GM23248 (cell line): ENCODE measurements around the gene FBXO47. TPM values are rescaled to one million over a fixed set of nuclear protein-coding genes. Genes with fewer than 3 reads are reported as not detected.

ENCODE experiments used
- DNase-seq: peaks from one replicate; pipeline ENCODE4 v3.0.0-alpha.2; 2015
- H2AFZ ChIP-seq: fragments of 200-600 bp; sonication (generic); 2 replicates; pipeline ENCODE4 v1.6.1; 2016; ENCODE audit warnings: antibody characterized with exemption
- H3F3A ChIP-seq: fragments of 200-600 bp; sonication (generic); 2 replicates; pipeline ENCODE4 v1.6.1; 2016; ENCODE audit warnings: mild to moderate bottlenecking, antibody characterized with exemption, mixed run types; ENCODE audit not compliant: insufficient read depth
- H3K27ac ChIP-seq: fragments of 200-600 bp; sonication (generic); 2 replicates; pipeline ENCODE4 v1.5.1; 2016; ENCODE audit warnings: mild to moderate bottlenecking
- H3K27me3 ChIP-seq: fragments of 200-600 bp; sonication (generic); replicated peaks from 2 replicates; pipeline ENCODE4 v1.6.1; 2016; ENCODE audit warnings: mild to moderate bottlenecking; ENCODE audit not compliant: insufficient read depth
- H3K36me3 ChIP-seq: fragments of 200-600 bp; sonication (generic); 2 replicates; pipeline ENCODE4 v1.6.1; 2016; ENCODE audit warnings: low read depth, mild to moderate bottlenecking
- H3K4me1 ChIP-seq: fragments of 200-600 bp; sonication (generic); 2 replicates; pipeline ENCODE4 v1.6.1; 2016; ENCODE audit warnings: mild to moderate bottlenecking; ENCODE audit not compliant: insufficient read depth
- H3K4me2 ChIP-seq: fragments of 200-600 bp; sonication (generic); one replicate; pipeline ENCODE4 v1.6.1; 2016; ENCODE audit warnings: mild to moderate bottlenecking; ENCODE audit not compliant: unreplicated experiment
- H3K4me3 ChIP-seq: fragments of 200-600 bp; sonication (generic); 2 replicates; pipeline ENCODE4 v1.5.1; 2016; ENCODE audit warnings: mild to moderate bottlenecking
- H3K79me2 ChIP-seq: fragments of 200-600 bp; sonication (generic); 2 replicates; pipeline ENCODE4 v1.6.1; 2016; ENCODE audit warnings: mild to moderate bottlenecking; ENCODE audit not compliant: insufficient read depth
- H3K9ac ChIP-seq: fragments of 200-600 bp; sonication (generic); 2 replicates; pipeline ENCODE4 v1.6.1; 2016; ENCODE audit warnings: mild to moderate bottlenecking
- H3K9me2 ChIP-seq: fragments of 200-600 bp; sonication (generic); 2 replicates; pipeline ENCODE4 v1.6.1; 2016; ENCODE audit warnings: mixed run types, mild to moderate bottlenecking, moderate library complexity; ENCODE audit not compliant: insufficient read depth
- H3K9me3 ChIP-seq: fragments of 200-600 bp; sonication (generic); one replicate; pipeline ENCODE4 v1.6.1; 2017; ENCODE audit warnings: low read depth
- H4K20me1 ChIP-seq: fragments of 200-600 bp; sonication (generic); 2 replicates; pipeline ENCODE4 v1.6.0; 2016; ENCODE audit not compliant: insufficient read depth
- EZH2 ChIP-seq: fragments of 200-600 bp; sonication (generic); IDR thresholded peaks from 2 replicates; pipeline ENCODE4 v1.6.1; 2018; ENCODE audit warnings: antibody characterized with exemption, mild to moderate bottlenecking; ENCODE audit not compliant: insufficient read depth, poor library complexity, severe bottlenecking
- EZH2phosphoT487 ChIP-seq: fragments of 200-600 bp; sonication (generic); IDR thresholded peaks from 2 replicates; pipeline ENCODE4 v1.6.1; 2018; ENCODE audit warnings: antibody characterized with exemption, moderate library complexity, mild to moderate bottlenecking, low read depth; ENCODE audit not compliant: insufficient read depth
- WGBS, 2 experiments: methylation state at CpG; one replicate each; pipeline ENCODE4 v1.1.6; 2015 to 2017; ENCODE audit warnings: low lambda C conversion rate in 2 of 2, low coverage in 1 of 2; ENCODE audit errors: missing lambda C conversion rate in 2 of 2; 5-methylcytosine and 5-hydroxymethylcytosine counted together
- in situ Hi-C: fragments of 300-500 bp; cut with MboI; formaldehyde crosslinking; loops from 2 replicates; pipeline ENCODE4 v1.15.0; 2020
- polyA plus RNA-seq: library from polyadenylated mRNA; unstranded; fragments of >200 nt; fragmentation: Nextera tagmentation; extraction: Ambion mirVana; gene quantifications from 2 replicates; pipeline ENCODE4 v1.2.1, GENCODE V29; 2016
- total RNA-seq: library from RNA; depleted of rRNA; stranded (reverse); fragments of >200 nt; shearing (Covaris generic); gene quantifications from 2 replicates; pipeline ENCODE4 v1.2.3, GENCODE V29; 2014

FBXO47 gene
- total and polyA plus RNA-seq, 2 experiments from 2014 or later = under 0.01 TPM; not detected in 1

DNA sequence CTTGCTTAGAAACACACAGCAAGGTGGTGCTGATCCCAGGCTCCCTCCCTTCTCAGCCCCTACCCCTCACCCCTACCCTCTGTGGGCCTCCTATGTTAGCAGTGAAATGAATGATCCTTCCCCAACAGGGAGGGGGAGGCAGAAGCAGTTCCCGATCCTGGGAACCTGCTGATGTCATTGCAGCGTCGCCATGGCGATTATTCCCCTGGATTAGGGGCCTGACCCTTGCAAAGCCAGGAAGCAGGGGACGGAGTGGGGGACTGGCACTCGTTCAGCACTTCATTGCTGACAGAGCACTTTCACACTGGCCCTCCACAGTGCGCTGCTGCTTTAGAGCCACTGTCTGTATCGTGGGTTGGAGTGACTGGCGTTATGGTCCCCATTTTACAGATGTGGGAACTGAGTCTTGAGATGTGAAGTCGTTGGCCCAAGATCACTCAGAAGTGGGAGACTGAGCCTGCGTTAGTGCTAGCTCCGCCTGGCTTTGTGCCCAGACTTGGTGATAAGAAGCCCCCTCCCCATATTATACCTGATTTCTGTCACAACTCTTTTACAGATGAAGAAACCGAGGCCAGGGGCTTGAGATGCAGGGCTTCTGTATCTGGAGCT is 70.8 kb downstream of the FBXO47 start:
- H3K4me2 ChIP-seq = no peak overlapping the region
- peaks cover 69% of the 10 kb centered on the region for H3F3A ChIP-seq
- no peak for DNase-seq
- H3K9ac ChIP-seq = no peak overlapping the region
- H3K9me3 ChIP-seq = no peaks in the 10 kb centered on the region
- H2AFZ ChIP-seq = no peak overlapping the region
- TF ChIP-seq EZH2phosphoT487 = no peak
- in situ Hi-C loops = no loop called here
- peaks cover 59% of the 10 kb centered on the region for H3K36me3 ChIP-seq
- 72 to 73% methylated on average over 13 of the region's 13 CpGs for WGBS, 2 experiments
- H3K79me2 ChIP-seq = peaks cover 88% of the 10 kb centered on the region
- H3K4me1 ChIP-seq = peaks cover 13% of the 10 kb centered on the region
- H3K27me3 ChIP-seq = no peaks in the 10 kb centered on the region
- peaks cover 14% of the 10 kb centered on the region for H4K20me1 ChIP-seq
- H3K27ac ChIP-seq = no peak overlapping the region; the same call in 1 of the 2 replicates
- H3K4me3 ChIP-seq = no peak overlapping the region
- H3K9me2 ChIP-seq = no peaks in the 10 kb centered on the region

DNA sequence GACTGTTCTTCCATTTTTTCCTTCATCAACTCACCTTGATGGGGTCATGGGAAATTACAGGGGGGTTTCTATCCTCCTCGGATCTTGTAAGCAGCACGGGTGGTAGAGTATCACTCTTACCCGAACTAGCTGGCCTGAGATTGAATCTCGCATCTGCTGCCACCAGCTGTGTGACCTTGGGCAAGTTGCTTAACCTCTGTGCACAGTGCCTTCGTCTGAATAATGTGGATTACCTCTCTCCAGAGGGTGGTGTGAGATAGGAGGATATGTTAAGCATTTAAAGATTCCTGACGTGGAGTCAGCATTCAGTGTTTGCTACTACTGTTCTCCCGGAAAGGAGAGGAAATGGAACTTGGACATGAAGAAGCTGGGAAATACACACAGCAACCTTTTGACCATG is 72.9 kb downstream of the FBXO47 start:
- Histone ChIP-seq H3K36me3 (peaks cover 68% of the 10 kb centered on the region), H3K4me2 (no peak overlapping the region), H3F3A (peaks cover 62% of the 10 kb centered on the region), H3K79me2 (peaks cover 100% of the 10 kb centered on the region), H3K9ac (no peak overlapping the region), H3K4me1 (peaks cover 2% of the 10 kb centered on the region), H3K4me3 (no peak overlapping the region), H3K9me2 (no peaks in the 10 kb centered on the region), H4K20me1 (peaks cover 14% of the 10 kb centered on the region), H3K27me3 (no peaks in the 10 kb centered on the region), H3K9me3 (no peaks in the 10 kb centered on the region), H2AFZ (no peak overlapping the region), H3K27ac (no peak overlapping the region)
- TF ChIP-seq EZH2 (no peak), EZH2phosphoT487 (no peak)
- no peak for DNase-seq
- WGBS, 2 experiments = 71 to 76% methylated on average over 7 of the region's 7 CpGs
- in situ Hi-C loops = no loop called here

DNA sequence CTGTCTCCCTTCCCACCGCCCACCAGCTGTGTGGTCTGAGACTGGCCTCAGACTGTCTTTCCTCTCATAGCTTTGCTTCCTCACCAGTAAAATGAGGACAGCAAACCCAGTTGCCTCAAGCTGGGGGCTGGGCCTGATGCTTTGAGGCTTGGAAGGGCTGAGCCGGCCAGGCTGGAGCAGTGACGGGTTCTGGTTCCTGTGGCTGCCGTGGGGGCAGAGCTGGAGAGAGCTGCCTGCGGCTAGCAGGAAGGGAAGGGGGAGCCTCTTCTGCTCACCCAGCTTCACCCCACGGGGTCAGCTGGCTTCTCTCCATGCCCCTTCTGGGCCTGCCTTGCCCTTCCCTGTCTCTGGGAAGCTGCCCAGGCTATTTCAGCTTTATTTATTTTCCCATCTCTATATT is 73.6 kb downstream of the FBXO47 start:
- DNase-seq = peak; percentile 37
- Histone ChIP-seq H2AFZ (no peak overlapping the region), H3K4me2 (no peak overlapping the region), H3K27ac (0 out of 2 replicates have a peak overlapping the region, but pooled peaks have one; percentile 6), H3K79me2 (peaks cover 100% of the 10 kb centered on the region), H3F3A (peaks cover 57% of the 10 kb centered on the region), H3K27me3 (no peaks in the 10 kb centered on the region), H3K9me2 (no peaks in the 10 kb centered on the region), H3K9me3 (no peaks in the 10 kb centered on the region), H3K4me3 (no peak overlapping the region), H3K9ac (no peak overlapping the region), H4K20me1 (peaks cover 18% of the 10 kb centered on the region), H3K4me1 (peaks cover 2% of the 10 kb centered on the region; the same call in 1 of the 2 replicates), H3K36me3 (peaks cover 70% of the 10 kb centered on the region)
- in situ Hi-C loops = no loop called here
- 68 to 74% methylated on average over 5 to 6 of the region's 6 CpGs for WGBS, 2 experiments
- TF ChIP-seq EZH2 = no peak
- TF ChIP-seq EZH2phosphoT487 = no peak

DNA sequence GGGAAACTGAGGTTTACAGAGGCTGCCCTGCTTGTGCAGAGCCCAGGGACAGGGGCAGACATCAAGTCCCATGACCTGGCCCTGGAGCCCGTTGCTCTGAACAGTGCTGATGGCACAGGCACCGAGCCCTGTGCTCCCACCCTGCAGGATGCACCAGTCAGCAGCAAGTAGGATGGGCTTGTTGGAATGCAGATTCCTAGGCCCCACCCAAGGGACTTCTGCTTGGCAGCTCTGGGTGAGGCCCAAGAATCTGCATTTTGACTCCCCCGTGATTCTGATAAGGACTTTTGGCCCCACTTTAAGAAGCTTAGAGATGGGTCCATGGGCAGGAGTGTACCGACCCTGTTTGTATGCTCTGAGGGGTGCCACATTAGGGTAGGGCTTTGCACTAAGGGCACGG is 74.1 kb downstream of the FBXO47 start:
- Histone ChIP-seq H3K27ac (0 out of 2 replicates have a peak overlapping the region, but pooled peaks have one; percentile 6), H3K79me2 (peaks cover 100% of the 10 kb centered on the region), H3K36me3 (peaks cover 68% of the 10 kb centered on the region), H3F3A (peaks cover 52% of the 10 kb centered on the region), H3K9me2 (no peaks in the 10 kb centered on the region), H3K4me3 (no peak overlapping the region), H3K4me2 (no peak overlapping the region), H4K20me1 (peaks cover 18% of the 10 kb centered on the region), H2AFZ (no peak overlapping the region), H3K9me3 (no peaks in the 10 kb centered on the region), H3K4me1 (no peaks in the 10 kb centered on the region), H3K9ac (no peak overlapping the region), H3K27me3 (no peaks in the 10 kb centered on the region)
- TF ChIP-seq EZH2phosphoT487 (no peak), EZH2 (no peak)
- WGBS, 2 experiments = 78 to 79% methylated on average over 5 of the region's 5 CpGs
- in situ Hi-C loops = no loop called here
- no peak for DNase-seq

DNA sequence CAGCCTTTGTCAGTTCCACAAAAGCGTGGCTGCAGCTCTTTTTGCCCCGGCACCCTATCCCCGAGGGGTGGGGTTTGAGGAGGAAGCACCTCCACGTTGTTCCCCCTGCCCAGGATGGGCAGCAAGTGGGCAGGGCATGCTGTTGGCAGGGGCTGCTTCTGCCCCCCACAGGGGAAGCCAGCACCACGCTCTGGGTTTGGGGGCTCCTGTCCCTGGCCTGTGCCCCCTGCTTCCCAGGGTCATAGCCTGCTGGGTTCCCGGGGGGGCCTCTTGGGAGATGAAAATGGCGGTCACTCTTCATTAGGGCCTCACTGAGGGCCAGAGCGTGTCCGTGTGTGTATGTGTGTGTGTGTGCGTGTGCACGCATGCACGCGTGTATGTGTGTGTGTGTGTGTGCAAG is 74.6 kb downstream of the FBXO47 start:
- no peak for TF ChIP-seq EZH2
- TF ChIP-seq EZH2phosphoT487 = no peak

More for the DNA sequence above, 74.6 kb downstream of the FBXO47 start:
- WGBS, 2 experiments = 87 to 90% methylated on average over 13 of the region's 13 CpGs
- Histone ChIP-seq H3K79me2 (peaks cover 100% of the 10 kb centered on the region), H3K9me2 (no peaks in the 10 kb centered on the region), H3K4me1 (no peaks in the 10 kb centered on the region), H4K20me1 (peaks cover 18% of the 10 kb centered on the region), H3K36me3 (peaks cover 65% of the 10 kb centered on the region), H3F3A (peaks cover 47% of the 10 kb centered on the region), H2AFZ (no peak overlapping the region), H3K27me3 (no peaks in the 10 kb centered on the region), H3K4me3 (no peak overlapping the region), H3K9me3 (no peaks in the 10 kb centered on the region), H3K9ac (no peak overlapping the region), H3K27ac (no peak overlapping the region), H3K4me2 (no peak overlapping the region)
- in situ Hi-C loops = no loop called here
- no peak for DNase-seq
